Measurements from ENCODE around the gene ZDHHC20. TPM values are rescaled to one million over a fixed set of nuclear protein-coding genes. Genes with fewer than 3 reads are reported as not detected.

Gene ZDHHC20
- total RNA-seq, 4 donors from 2014 or later: 50.8 to 132 (median 67.1) TPM

DNA sequence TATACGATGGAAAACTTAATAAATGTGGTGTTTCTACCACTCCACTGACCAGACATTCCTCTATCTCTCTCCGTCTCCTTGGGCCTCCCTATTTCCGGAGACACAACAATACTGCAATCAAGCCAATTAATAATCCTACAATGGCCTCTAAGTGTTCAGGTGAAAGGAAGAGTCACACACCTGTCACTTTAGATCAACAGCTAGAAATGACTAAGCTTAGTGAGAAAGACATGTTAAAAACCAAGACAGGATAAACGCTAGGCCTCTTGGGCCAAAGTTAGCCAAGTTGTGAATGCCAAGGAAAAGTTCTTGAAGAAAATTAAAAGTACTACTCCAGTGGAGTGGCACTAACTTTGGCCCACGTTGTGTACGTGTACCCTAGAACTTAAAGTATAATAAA lies 22.5 kb downstream of the ZDHHC20 start:
- Histone ChIP-seq H3K27me3 (no peaks in the 10 kb centered on the region), H3K4me3 (no peak overlapping the region), H3K4me1 (peaks cover 0 to 9% (median 0%) of the 10 kb centered on the region in 4 donors), H3K36me3 (no peaks in the 10 kb centered on the region), H3K27ac (peak overlapping the region; percentile 18 to 36 (median 26)), H3K9me3 (no peaks in the 10 kb centered on the region)
- no peak for TF ChIP-seq POLR2A (IDR thresholded peaks at IDR 0.05)
- TF ChIP-seq, protein P1, sequence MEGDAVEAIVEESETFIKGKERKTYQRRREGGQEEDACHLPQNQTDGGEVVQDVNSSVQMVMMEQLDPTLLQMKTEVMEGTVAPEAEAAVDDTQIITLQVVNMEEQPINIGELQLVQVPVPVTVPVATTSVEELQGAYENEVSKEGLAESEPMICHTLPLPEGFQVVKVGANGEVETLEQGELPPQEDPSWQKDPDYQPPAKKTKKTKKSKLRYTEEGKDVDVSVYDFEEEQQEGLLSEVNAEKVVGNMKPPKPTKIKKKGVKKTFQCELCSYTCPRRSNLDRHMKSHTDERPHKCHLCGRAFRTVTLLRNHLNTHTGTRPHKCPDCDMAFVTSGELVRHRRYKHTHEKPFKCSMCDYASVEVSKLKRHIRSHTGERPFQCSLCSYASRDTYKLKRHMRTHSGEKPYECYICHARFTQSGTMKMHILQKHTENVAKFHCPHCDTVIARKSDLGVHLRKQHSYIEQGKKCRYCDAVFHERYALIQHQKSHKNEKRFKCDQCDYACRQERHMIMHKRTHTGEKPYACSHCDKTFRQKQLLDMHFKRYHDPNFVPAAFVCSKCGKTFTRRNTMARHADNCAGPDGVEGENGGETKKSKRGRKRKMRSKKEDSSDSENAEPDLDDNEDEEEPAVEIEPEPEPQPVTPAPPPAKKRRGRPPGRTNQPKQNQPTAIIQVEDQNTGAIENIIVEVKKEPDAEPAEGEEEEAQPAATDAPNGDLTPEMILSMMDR (IDR thresholded peaks at IDR 0.05): no peak
- no peak for DNase-seq

DNA sequence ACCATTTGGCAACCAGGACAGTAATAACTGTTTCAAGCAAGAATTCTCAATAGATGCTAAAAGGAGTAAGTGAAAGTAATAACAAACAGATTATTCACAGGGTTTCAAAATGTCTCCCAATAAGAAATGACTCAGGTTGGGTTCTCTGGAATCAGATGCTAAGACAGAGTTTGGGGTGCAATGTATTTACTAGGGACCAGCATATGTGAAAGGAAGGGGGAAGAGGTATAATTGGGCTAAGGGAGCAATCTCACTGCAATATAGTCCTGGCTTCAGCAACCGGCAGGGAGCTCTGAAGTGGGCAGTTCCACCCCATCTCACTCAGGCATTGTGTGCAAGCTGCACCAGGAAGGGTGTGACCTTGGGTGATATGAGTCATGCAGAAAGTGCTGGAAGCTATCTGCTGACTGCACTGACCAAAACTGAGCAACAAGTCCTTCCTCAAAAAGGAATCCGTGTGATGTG lies 23.4 kb downstream of the ZDHHC20 start:
- peak overlapping the region in 3 of 4 donors; percentile 27 to 55 (median 36) for H3K27ac ChIP-seq
- no peaks in the 10 kb centered on the region for H3K36me3 ChIP-seq
- H3K4me3 ChIP-seq: no peak overlapping the region
- H3K27me3 ChIP-seq: no peaks in the 10 kb centered on the region
- no peaks in the 10 kb centered on the region for H3K9me3 ChIP-seq
- peaks cover 0 to 9% (median 0%) of the 10 kb centered on the region in 4 donors for H3K4me1 ChIP-seq
- TF ChIP-seq, protein P1 (IDR thresholded peaks at IDR 0.05): no peak
- TF ChIP-seq POLR2A (IDR thresholded peaks at IDR 0.05): no peak
- peak in 2 of 3 donors; percentile 57 to 80 for DNase-seq

DNA sequence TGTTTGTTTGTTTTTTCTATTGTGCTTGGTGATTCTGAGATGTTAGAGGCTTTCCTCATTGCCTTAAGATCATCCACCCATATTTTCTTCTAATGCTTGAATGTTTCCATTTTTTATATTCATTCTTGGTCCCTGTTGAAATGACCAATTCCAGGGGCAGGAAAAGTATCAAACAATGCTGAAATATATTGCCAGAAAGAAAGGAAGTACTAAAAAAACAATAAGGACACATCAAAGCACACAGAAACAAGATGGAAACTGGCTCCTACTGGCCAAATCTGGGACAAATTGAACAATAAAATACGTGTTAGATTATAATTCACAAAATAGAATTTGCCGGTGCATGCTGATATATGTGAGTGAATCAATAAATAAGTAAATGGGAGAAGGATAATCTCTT lies 23.9 kb downstream of the ZDHHC20 start:
- no peak for DNase-seq

DNA sequence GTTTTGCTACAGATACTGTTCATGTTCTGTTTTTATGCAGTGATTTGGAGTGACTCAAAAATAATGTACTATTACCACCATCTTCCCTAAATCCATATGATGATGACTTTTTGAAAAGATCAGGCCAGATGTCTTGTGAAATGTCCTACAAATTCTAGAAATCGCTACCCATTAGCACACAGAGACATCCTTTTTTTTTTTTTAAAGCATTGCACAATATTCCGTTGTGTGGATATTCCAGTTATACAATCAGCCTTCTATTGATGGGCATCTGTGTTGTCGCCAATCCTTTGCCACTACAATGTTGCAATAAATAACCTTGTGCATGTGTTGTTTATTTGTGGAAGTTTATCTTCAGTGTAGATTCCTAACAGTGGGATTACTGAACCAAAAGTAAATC lies 24.5 kb downstream of the ZDHHC20 start:
- TF ChIP-seq, protein P1 (IDR thresholded peaks at IDR 0.05): no peak
- no peak for TF ChIP-seq POLR2A (IDR thresholded peaks at IDR 0.05)
- H3K27ac ChIP-seq: no peak overlapping the region

More for the DNA sequence above, 23.9 kb downstream of the ZDHHC20 start:
- Histone ChIP-seq H3K9me3 (no peaks in the 10 kb centered on the region), H3K36me3 (no peaks in the 10 kb centered on the region), H3K4me3 (no peak overlapping the region), H3K27ac (no peak overlapping the region), H3K27me3 (no peaks in the 10 kb centered on the region), H3K4me1 (peaks cover 0 to 9% (median 0%) of the 10 kb centered on the region in 4 donors)
- no peak for TF ChIP-seq POLR2A (IDR thresholded peaks at IDR 0.05)
- TF ChIP-seq, protein P1 (IDR thresholded peaks at IDR 0.05): no peak

DNA sequence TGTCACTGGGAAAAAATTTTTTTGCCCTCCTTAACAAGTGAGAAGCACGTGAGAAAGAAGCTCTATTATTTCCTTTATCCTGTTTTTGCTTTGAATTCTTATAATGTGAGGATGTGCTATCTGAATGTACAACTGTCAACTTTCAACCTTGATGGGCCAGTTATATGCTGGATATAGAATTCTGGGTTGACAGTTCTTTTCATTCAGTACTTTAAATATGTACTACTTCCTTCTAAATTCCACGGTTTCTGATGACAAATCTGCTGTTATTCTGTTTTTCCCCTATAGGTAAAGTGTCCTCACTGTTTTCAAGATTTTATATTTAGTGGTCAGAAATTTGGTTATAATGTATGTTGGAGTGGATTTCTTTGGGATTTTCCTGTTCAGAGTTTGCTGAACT lies 29.9 kb downstream of the ZDHHC20 start:
- Histone ChIP-seq H3K4me1 (no peaks in the 10 kb centered on the region), H3K4me3 (no peak overlapping the region), H3K27ac (no peak overlapping the region), H3K36me3 (no peaks in the 10 kb centered on the region), H3K9me3 (peaks cover 0 to 3% (median 0%) of the 10 kb centered on the region in 4 donors), H3K27me3 (no peaks in the 10 kb centered on the region)
- TF ChIP-seq, protein P1 (IDR thresholded peaks at IDR 0.05): no peak
- TF ChIP-seq POLR2A (IDR thresholded peaks at IDR 0.05): no peak
- no peak for DNase-seq

More for the DNA sequence above, 24.5 kb downstream of the ZDHHC20 start:
- Histone ChIP-seq H3K9me3 (peaks cover 0 to under 1% (median 0%) of the 10 kb centered on the region in 4 donors), H3K4me1 (peaks cover 0 to 9% (median 0%) of the 10 kb centered on the region in 4 donors), H3K4me3 (no peak overlapping the region), H3K36me3 (no peaks in the 10 kb centered on the region), H3K27me3 (no peaks in the 10 kb centered on the region)
- no peak for DNase-seq

All from Peyer's patch (tissue), 4 donors.